ENCODE results near the gene SRP68. TPM values are rescaled to one million over a fixed set of nuclear protein-coding genes. Genes with fewer than 3 reads are reported as not detected.
A peak's percentile ranks its signal among the peaks of the same experiment; 100 is the strongest.

Gene SRP68
- total RNA-seq, 1 experiment from 2014 or later, result 113 TPM

- DNase-seq, result no peak
- BruUV-seq (replicated peaks), result no TSS peak
- Mint-ChIP-seq H3K36me3 (ENCODE audit: insufficient read depth, unreplicated experiment) (peaks cover 65% of the 10 kb centered on the region), H3K27ac (ENCODE audit: unreplicated experiment) (no peak overlapping the region), H3K4me1 (ENCODE audit: low read depth, unreplicated experiment) (peaks cover 9% of the 10 kb centered on the region), H3K4me3 (ENCODE audit: unreplicated experiment) (peak overlapping the region; percentile 78), H3K9me3 (ENCODE audit: unreplicated experiment) (no peaks in the 10 kb centered on the region), H3K27me3 (ENCODE audit: insufficient read depth, unreplicated experiment) (peaks cover 21% of the 10 kb centered on the region)
- H3K9me3 ChIP-seq, result no peaks in the 10 kb centered on the region
- ChIA-PET CTCF (interaction anchor here (0.6 to 0.9 kb wide), 4 partner anchors 55 to 506 kb away, joined by 3 to 6 read pairs (median 4); partner anchors contain the start of gene FOXJ1), POLR2A (interaction anchor here (0.5 to 0.6 kb wide), 2 partner anchors 14 to 48 kb away, joined by 3 read pairs; no protein-coding TSS in a partner anchor)
- H3K36me3 ChIP-seq (ENCODE audit: control insufficient read depth, insufficient read depth, low read length), result no peaks in the 10 kb centered on the region
- no peak overlapping the region for H3K4me3 ChIP-seq (ENCODE audit: low read depth, low read length)
- no peaks in the 10 kb centered on the region for H3K4me1 ChIP-seq
- intact Hi-C loops (cut with micrococcal nuclease; ENCODE audit: unreplicated experiment), result no loop called here
- H3K27me3 ChIP-seq (replicated peaks; ENCODE audit: control insufficient read depth, insufficient read depth, low read length), result no peaks in the 10 kb centered on the region; the same call in none of the 2 replicates
- no peak for TF ChIP-seq CTCF (IDR thresholded peaks at IDR 0.05; ENCODE audit: insufficient read depth in 1 of 2, low read depth in 1 of 2, low read length in 1 of 2, severe bottlenecking in 1 of 2, unreplicated experiment in 1 of 2)
Observed at GRCh38 chr17:76077584-76078110, 5.3 kb upstream of the SRP68 start.

- no peaks in the 10 kb centered on the region for H3K36me3 ChIP-seq (ENCODE audit: control insufficient read depth, insufficient read depth, low read length)
- H3K4me1 Mint-ChIP-seq (ENCODE audit: low read depth, unreplicated experiment), result peaks cover 9% of the 10 kb centered on the region
- H3K27me3 Mint-ChIP-seq (ENCODE audit: insufficient read depth, unreplicated experiment), result peaks cover 21% of the 10 kb centered on the region
- H3K27me3 ChIP-seq (replicated peaks; ENCODE audit: control insufficient read depth, insufficient read depth, low read length), result no peaks in the 10 kb centered on the region; the same call in none of the 2 replicates
- no peak for DNase-seq
- no peaks in the 10 kb centered on the region for H3K4me1 ChIP-seq
- ChIA-PET CTCF (interaction anchor here (0.6 to 0.7 kb wide), 3 partner anchors 64 to 506 kb away, joined by 3 to 6 read pairs (median 4); partner anchors contain the start of gene FOXJ1), POLR2A (interaction anchor here (0.6 kb wide), 1 partner anchor 48 kb away, joined by 3 read pairs; no protein-coding TSS in a partner anchor)
- no peaks in the 10 kb centered on the region for H3K9me3 Mint-ChIP-seq (ENCODE audit: unreplicated experiment)
- H3K4me3 ChIP-seq (ENCODE audit: low read depth, low read length), result no peak overlapping the region
- no peaks in the 10 kb centered on the region for H3K9me3 ChIP-seq
- no TSS peak for BruUV-seq (replicated peaks)
- H3K36me3 Mint-ChIP-seq (ENCODE audit: insufficient read depth, unreplicated experiment), result peaks cover 70% of the 10 kb centered on the region
- peak overlapping the region; percentile 78 for H3K4me3 Mint-ChIP-seq (ENCODE audit: unreplicated experiment)
- TF ChIP-seq CTCF (IDR thresholded peaks at IDR 0.05; ENCODE audit: insufficient read depth in 1 of 2, low read depth in 1 of 2, low read length in 1 of 2, severe bottlenecking in 1 of 2, unreplicated experiment in 1 of 2), result no peak
- intact Hi-C loops (cut with micrococcal nuclease; ENCODE audit: unreplicated experiment), result no loop called here
- H3K27ac Mint-ChIP-seq (ENCODE audit: unreplicated experiment), result no peak overlapping the region
Observed at GRCh38 chr17:76076765-76077583, 4.7 kb upstream of the SRP68 start.

GRCh38 chr17:76076146-76076764 lies 3.9 kb upstream of the SRP68 start:
- 0 out of 2 replicates have a peak, but pooled peaks cover 2% of the 10 kb centered on the region for H3K4me1 ChIP-seq
- ChIA-PET POLR2A (no interaction called here), CTCF (no interaction called here)
- no peaks in the 10 kb centered on the region; the same call in none of the 2 replicates for H3K27me3 ChIP-seq (replicated peaks; ENCODE audit: control insufficient read depth, insufficient read depth, low read length)
- peak overlapping the region; percentile 78 for H3K4me3 Mint-ChIP-seq (ENCODE audit: unreplicated experiment)
- H3K27me3 Mint-ChIP-seq (ENCODE audit: insufficient read depth, unreplicated experiment), result peaks cover 21% of the 10 kb centered on the region
- peaks cover 64% of the 10 kb centered on the region for H3K36me3 Mint-ChIP-seq (ENCODE audit: insufficient read depth, unreplicated experiment)
- H3K9me3 Mint-ChIP-seq (ENCODE audit: unreplicated experiment), result no peaks in the 10 kb centered on the region
- peaks cover 9% of the 10 kb centered on the region for H3K4me1 Mint-ChIP-seq (ENCODE audit: low read depth, unreplicated experiment)
- no TSS peak for BruUV-seq (replicated peaks)
- H3K27ac Mint-ChIP-seq (ENCODE audit: unreplicated experiment), result no peak overlapping the region
- TF ChIP-seq CTCF (IDR thresholded peaks at IDR 0.05; ENCODE audit: insufficient read depth in 1 of 2, low read depth in 1 of 2, low read length in 1 of 2, severe bottlenecking in 1 of 2, unreplicated experiment in 1 of 2), result no peak
- no peaks in the 10 kb centered on the region for H3K36me3 ChIP-seq (ENCODE audit: control insufficient read depth, insufficient read depth, low read length)
- no peak overlapping the region for H3K4me3 ChIP-seq (ENCODE audit: low read depth, low read length)
- no peaks in the 10 kb centered on the region for H3K9me3 ChIP-seq
- intact Hi-C loops (cut with micrococcal nuclease; ENCODE audit: unreplicated experiment), result no loop called here
- DNase-seq, result no peak
